CD4-positive, alpha-beta T cell treated with Interleukin-6 for 4 hours (primary cell): ENCODE measurements around the gene ARHGEF19.
"Not testable (repeated sequence)": the region's sequence is repeated elsewhere in the genome, so short reads cannot be mapped to it uniquely, and the experiment has no call there.

Source experiments
- DNase-seq: peaks from one replicate; pipeline ENCODE4 v3.0.0-alpha.2; 2020; ENCODE audit warnings: mixed read lengths

Gene ARHGEF19

GRCh38 chr1:16212251-16212961, at the start of gene ARHGEF19:
TSS of gene ARHGEF19 (minus strand) at chr1:16212652. CDS start at chr1:16209054, 3,598 bp downstream.
- DNase-seq = no peak

- no peak for DNase-seq
Measured at GRCh38 chr1:16262067-16262466, 49.6 kb upstream of the ARHGEF19 start.

DNA sequence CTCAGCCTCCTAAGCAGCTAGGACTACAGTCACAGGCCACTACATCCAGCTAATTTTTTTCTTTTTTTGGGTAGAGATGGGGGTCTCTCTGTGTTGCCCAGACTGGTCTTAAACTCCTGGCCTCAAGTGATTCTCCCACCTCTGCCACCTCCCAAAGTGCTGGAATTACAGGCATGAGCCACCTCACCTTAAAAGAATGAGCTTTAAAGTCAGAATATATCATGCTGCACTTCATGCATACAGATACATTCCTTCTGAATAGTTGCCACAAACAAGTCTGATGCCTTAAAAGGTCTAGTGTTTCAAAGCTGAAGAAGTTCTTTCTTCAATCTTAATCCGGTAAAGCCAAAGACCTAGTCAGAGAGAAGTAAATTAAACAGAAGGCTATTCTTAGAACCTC, 48.4 kb upstream of the ARHGEF19 start:
- no peak for DNase-seq

- no peak for DNase-seq
Measured at GRCh38 chr1:16258591-16259135, 46.2 kb upstream of the ARHGEF19 start.

DNA sequence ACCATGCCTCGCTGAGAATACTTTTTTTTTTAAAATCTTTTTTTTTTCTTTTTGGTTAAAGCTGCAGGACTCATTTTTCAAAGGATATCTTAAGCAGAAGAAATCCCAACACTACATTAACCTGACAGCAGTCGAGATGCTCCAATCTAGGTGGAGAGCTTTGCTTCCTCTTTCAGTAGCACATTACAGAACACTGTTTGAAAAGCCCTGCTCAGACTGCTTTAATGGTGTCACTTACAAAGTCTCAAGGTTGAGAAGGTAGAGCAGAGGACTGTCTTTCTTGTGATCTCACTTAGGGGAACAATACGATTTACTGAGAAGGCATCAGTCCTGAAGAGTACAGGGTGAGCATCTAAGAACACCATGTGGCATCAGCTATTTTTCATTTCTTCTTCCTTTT, 45.5 kb upstream of the ARHGEF19 start:
- DNase-seq = no peak

DNA sequence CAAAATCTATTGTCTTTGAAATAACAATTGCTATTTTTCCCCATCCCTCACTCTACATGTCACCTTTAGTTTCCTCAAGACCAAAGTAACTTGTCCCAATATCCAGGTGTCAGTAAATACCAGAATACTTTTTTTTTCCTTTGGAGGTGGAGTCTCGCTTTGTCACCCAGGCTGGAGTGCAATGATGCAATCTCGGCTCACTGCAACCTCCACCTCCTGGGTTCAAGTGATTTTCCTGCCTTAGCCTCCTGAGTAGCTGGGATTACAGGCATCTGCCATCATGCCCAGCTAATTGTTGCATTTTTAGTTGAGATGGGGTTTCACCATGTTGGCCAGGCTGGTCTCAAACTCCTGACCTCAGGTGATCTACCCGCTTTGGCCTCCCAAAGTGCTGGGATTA, 45.1 kb upstream of the ARHGEF19 start:
- not testable (repeated sequence) for DNase-seq

DNA sequence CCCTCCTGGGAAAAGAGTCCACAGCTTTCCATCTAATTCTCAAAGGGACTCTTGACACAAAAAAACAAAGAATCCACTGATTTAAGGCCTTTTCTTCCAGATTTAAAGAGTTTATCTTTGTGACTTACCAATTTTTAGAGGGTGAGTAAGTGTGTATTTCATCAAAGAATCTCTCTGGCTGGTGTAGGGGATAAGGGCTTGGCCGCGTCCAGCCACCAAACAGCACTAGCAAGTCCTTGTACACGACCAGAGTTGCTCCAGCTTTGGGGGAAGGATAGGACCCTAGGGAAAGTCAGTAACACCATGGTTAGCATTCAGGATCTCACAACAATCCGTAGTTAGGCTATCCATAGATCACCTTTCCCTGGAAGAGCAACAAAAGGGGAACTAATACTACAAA, 44.0 kb upstream of the ARHGEF19 start:
- DNase-seq = no peak

- DNase-seq = no peak
Measured at GRCh38 chr1:16254263-16254928, 41.9 kb upstream of the ARHGEF19 start.

- DNase-seq = no peak
Measured at GRCh38 chr1:16253332-16253922, 41.0 kb upstream of the ARHGEF19 start.

DNA sequence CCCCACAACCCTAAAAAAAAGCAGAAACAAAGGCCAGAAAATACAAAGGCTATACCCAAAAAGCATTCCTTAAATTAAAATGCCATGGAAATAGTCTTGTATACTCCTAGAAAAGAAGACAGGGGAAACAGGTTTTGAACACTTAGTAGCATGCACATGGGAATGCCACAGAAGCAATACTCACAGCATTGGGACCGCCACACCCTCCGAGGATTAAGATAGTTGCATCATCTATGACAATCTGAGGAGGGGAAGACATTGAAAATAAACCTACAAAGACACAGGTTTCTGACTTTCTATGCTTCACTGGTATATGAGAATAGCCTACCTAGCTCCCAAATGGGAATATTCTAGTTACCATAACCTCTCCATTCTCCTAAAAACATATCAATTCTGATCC, 40.5 kb upstream of the ARHGEF19 start:
- no peak for DNase-seq

DNA sequence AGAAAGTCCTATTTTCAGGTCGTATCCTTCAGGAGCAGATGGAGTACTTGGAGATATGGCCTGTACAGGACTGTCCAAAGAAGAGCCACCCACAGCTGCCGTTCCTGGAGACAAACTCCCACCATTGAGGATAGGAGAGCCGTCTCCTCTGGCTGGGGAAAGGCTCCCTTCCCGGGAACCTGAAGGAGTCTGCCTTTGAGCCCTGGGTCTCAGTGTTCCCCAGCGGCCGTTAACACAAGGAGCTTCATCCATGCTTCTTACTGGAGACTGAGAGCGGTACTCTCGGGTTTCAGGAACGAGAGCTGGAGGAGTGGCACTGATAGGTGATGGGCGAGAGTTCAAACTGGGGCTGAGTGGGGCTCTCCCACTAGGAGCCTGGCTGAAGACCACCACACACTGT, 38.9 kb upstream of the ARHGEF19 start:
- no peak for DNase-seq

GRCh38 chr1:16250524-16251251, 38.2 kb upstream of the ARHGEF19 start:
- DNase-seq = no peak

GRCh38 chr1:16249596-16250241, 37.3 kb upstream of the ARHGEF19 start:
- DNase-seq = no peak

GRCh38 chr1:16248603-16249516, 36.4 kb upstream of the ARHGEF19 start:
- DNase-seq = no peak

- no peak for DNase-seq
Measured at GRCh38 chr1:16248007-16248436, 35.6 kb upstream of the ARHGEF19 start.

- no peak for DNase-seq
Measured at GRCh38 chr1:16247441-16247840, 35.0 kb upstream of the ARHGEF19 start.

GRCh38 chr1:16246961-16247360, 34.5 kb upstream of the ARHGEF19 start:
- no peak for DNase-seq

DNA sequence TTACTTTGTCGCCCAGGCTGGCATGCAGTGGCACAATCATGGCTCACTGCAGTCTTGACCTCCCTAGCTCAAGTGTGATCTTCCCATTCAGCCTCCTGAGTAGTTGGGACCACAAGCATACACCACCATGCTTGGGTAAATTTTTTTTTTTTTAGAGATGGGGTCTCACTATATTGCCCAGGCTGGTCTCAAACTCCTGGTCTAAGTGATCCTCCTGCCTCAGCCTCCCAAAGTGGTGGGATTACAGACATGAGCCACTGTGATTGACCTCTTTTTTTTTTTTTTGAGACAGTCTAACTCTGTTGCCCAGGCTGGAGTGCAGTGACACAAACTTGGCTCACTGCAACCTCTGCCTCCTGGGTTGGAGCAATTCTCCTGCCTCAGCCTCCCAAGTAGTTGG, 33.8 kb upstream of the ARHGEF19 start:
- DNase-seq = not testable (repeated sequence)

- DNase-seq = no peak
Measured at GRCh38 chr1:16245476-16246196, 33.2 kb upstream of the ARHGEF19 start.

DNA sequence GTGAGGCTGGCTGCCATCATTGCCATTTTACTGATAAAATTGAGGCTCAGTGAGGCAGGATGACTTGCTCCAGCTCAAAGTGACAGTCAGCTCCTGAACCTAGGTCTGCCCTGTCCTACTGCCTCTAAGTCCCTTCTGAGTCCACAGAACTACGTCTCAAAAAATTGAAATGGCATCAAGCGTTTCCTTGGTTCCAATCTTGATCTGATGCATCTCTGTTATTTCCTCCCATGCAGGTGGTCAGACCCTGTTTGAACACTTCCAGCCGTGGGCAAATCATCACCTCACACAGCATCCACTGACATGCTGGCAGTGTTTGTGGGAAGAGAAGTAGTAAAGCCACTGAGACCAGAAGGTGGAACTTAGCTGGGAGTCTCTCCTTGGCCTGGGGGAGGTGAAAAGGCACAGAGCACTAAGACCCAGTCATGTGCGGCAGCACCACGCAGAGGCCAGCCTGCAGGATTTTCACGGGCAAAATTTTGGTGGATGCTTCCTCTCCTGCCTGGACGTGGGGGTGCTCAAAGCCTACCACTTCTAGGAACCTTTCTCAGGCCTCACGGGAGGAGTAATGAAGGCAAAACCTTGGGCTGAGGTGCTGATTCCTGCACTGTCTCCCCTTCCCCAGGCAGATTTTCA, 32.3 kb upstream of the ARHGEF19 start:
- DNase-seq = no peak
